NT2/D1 (cell line): Measurements from ENCODE around the gene BMI1.

Experiments
- SUZ12 ChIP-seq: IDR thresholded peaks from 2 replicates; pipeline ENCODE4 v1.6.1; 2011; ENCODE audit not compliant: insufficient read length, insufficient read depth; ENCODE audit errors: extremely low read depth
- YY1 ChIP-seq: IDR thresholded peaks from 2 replicates; pipeline ENCODE4 v1.6.1; 2011; ENCODE audit not compliant: insufficient read length, insufficient read depth

GRCh38 chr10:22366771-22367170, 45.9 kb downstream of the BMI1 start:
- TF ChIP-seq YY1, result no peak
- TF ChIP-seq SUZ12, result no peak
